NB4 (cell line): ENCODE measurements around the gene ANXA9.

ENCODE experiments used
- POLR2A ChIP-seq: IDR thresholded peaks from 2 replicates; pipeline ENCODE4 v1.6.1; 2011; ENCODE audit warnings: mild to moderate bottlenecking; ENCODE audit not compliant: insufficient read length; ENCODE audit errors: extremely low read depth
- TF ChIP-seq, protein P1 (sequence below): IDR thresholded peaks from one replicate; pipeline ENCODE4 v1.5.1; 2012; ENCODE audit warnings: low read depth, low read length

DNA sequence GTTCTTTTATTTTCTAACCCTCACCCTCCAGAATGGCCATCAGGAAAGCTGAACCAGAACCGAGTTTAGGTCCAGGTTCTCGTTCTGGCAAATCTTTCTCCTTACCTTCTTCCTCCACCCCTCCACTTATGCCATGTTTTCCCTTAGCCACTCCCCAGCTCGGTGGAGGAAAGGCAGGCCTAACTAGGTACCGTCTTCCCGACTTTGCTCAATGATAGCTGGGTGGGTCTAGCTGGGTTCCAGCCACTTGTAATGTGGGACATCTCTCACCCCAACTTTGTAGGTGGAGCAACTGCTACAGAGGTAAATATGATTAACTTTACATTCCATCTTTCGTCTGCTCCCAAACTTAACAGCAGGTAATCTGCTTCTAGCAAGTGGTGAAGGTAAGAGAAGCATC lies 54.9 kb downstream of the ANXA9 start:
- TF ChIP-seq POLR2A = no peak
- TF ChIP-seq, protein P1, sequence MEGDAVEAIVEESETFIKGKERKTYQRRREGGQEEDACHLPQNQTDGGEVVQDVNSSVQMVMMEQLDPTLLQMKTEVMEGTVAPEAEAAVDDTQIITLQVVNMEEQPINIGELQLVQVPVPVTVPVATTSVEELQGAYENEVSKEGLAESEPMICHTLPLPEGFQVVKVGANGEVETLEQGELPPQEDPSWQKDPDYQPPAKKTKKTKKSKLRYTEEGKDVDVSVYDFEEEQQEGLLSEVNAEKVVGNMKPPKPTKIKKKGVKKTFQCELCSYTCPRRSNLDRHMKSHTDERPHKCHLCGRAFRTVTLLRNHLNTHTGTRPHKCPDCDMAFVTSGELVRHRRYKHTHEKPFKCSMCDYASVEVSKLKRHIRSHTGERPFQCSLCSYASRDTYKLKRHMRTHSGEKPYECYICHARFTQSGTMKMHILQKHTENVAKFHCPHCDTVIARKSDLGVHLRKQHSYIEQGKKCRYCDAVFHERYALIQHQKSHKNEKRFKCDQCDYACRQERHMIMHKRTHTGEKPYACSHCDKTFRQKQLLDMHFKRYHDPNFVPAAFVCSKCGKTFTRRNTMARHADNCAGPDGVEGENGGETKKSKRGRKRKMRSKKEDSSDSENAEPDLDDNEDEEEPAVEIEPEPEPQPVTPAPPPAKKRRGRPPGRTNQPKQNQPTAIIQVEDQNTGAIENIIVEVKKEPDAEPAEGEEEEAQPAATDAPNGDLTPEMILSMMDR = no peak
